Nephron progenitor cell (in vitro differentiated cells): ENCODE data around the gene TTYH1.
A peak's percentile ranks its signal among the peaks of the same experiment; 100 is the strongest.

ENCODE experiments used
- DNase-seq: peaks from one replicate; pipeline ENCODE4 v3.0.0; 2021
- H3K27ac Mint-ChIP-seq: 2 replicates; pipeline ENCODE4 v1.8.0; 2021; ENCODE audit warnings: mild to moderate bottlenecking, moderate library complexity, mixed read lengths
- H3K27me3 Mint-ChIP-seq: 2 replicates; pipeline ENCODE4 v1.8.0; 2021; ENCODE audit warnings: mild to moderate bottlenecking, low read depth, mixed read lengths; ENCODE audit not compliant: poor library complexity
- H3K36me3 Mint-ChIP-seq: 2 replicates; pipeline ENCODE4 v1.8.0; 2021; ENCODE audit warnings: low read depth, mixed read lengths
- H3K4me1 Mint-ChIP-seq: 2 replicates; pipeline ENCODE4 v1.8.0; 2021; ENCODE audit warnings: mixed read lengths
- H3K4me3 Mint-ChIP-seq: 2 replicates; pipeline ENCODE4 v1.8.0; 2021; ENCODE audit warnings: mild to moderate bottlenecking, moderate library complexity, mixed read lengths
- H3K9me3 Mint-ChIP-seq: 2 replicates; pipeline ENCODE4 v1.8.0; 2021; ENCODE audit warnings: mild to moderate bottlenecking, moderate library complexity, mixed read lengths
- TF ChIP-seq, protein P1 (sequence below): fragments of 200-600 bp; sonication (generic); IDR thresholded peaks from 2 replicates; pipeline ENCODE4 v1.5.0; 2021; ENCODE audit warnings: antibody characterized with exemption

TTYH1 gene

DNA sequence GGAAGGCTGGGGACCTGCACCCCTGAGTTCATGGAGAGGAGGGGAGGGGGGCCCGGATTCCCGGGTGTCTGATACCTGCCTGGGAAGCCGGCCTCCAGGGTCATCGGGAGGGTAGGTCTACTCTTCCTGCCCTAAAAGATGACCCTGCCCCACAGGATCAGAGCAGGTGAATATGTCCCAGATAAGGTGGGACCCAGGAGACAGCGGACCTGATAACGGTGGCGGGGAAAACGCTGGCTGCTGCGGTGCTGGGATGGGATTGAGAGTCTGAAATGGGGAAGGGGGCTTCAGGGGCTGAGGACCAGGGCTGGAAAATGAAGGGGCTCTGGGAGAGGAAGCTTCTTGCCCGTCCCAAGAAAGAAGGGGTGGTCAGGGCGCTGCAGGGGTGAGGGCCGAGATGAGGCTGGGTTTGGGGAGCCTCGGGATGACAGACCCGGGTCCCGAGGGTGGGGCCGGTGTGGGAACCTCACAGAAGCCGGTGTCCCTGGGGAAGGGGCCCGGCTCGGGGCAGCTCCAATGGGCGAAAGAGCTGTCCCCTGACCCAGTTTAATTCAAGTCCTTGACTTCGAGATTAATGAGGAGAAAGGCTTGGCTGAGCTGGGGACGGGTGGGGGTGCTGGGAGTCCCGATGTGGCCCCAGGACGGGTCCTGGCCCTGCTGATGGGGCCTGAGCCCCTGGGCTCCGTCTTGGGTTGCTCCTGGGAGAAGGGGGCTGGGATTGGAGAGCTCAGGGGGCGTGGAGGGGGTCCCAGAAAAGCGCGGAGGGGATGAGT is 823 bp downstream of the TTYH1 start:
- peaks cover 5% of the 10 kb centered on the region for H3K36me3 Mint-ChIP-seq
- no peak for DNase-seq
- peaks cover 18% of the 10 kb centered on the region for H3K9me3 Mint-ChIP-seq
- TF ChIP-seq, protein P1, sequence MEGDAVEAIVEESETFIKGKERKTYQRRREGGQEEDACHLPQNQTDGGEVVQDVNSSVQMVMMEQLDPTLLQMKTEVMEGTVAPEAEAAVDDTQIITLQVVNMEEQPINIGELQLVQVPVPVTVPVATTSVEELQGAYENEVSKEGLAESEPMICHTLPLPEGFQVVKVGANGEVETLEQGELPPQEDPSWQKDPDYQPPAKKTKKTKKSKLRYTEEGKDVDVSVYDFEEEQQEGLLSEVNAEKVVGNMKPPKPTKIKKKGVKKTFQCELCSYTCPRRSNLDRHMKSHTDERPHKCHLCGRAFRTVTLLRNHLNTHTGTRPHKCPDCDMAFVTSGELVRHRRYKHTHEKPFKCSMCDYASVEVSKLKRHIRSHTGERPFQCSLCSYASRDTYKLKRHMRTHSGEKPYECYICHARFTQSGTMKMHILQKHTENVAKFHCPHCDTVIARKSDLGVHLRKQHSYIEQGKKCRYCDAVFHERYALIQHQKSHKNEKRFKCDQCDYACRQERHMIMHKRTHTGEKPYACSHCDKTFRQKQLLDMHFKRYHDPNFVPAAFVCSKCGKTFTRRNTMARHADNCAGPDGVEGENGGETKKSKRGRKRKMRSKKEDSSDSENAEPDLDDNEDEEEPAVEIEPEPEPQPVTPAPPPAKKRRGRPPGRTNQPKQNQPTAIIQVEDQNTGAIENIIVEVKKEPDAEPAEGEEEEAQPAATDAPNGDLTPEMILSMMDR = no peak
- peak overlapping the region; percentile 16 for H3K27ac Mint-ChIP-seq
- H3K27me3 Mint-ChIP-seq = peaks cover 78% of the 10 kb centered on the region
- H3K4me3 Mint-ChIP-seq = peak overlapping the region; percentile 44
- H3K4me1 Mint-ChIP-seq = peaks cover 26% of the 10 kb centered on the region

DNA sequence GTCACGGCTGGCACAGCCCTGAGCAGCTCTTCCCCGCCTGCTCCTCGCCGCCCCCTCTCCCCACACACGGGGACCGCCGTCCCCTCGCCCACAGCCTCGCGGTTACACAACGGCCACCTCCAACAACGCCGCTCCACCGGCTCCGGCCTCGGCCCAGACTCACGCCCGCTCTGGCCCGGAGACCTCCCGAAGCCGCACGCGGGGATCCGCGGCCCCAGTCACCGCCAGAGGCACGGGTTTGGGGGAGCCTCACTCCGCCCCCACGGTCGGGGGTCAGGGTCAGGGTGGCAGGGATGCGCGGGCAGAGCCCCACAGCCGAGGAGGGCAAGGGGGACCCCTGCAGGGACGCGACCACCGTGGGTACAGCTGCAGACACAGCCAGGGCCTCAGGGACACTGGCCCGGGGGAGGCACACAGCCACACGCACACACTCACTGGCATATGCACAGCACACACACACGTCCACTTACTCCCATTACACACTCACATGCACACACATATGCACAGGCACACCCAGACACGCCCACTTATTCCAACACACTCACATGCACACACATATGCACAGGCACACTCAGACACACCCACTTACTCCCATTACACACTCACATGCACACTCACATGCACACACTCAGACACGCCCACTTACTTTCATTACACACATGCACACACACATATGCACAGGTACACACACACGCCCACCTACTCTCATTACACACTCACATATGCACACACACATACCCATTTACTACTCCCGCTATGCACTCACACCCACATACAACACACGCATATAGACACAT is 1.6 kb downstream of the TTYH1 start:
- H3K9me3 Mint-ChIP-seq = peaks cover 13% of the 10 kb centered on the region

DNA sequence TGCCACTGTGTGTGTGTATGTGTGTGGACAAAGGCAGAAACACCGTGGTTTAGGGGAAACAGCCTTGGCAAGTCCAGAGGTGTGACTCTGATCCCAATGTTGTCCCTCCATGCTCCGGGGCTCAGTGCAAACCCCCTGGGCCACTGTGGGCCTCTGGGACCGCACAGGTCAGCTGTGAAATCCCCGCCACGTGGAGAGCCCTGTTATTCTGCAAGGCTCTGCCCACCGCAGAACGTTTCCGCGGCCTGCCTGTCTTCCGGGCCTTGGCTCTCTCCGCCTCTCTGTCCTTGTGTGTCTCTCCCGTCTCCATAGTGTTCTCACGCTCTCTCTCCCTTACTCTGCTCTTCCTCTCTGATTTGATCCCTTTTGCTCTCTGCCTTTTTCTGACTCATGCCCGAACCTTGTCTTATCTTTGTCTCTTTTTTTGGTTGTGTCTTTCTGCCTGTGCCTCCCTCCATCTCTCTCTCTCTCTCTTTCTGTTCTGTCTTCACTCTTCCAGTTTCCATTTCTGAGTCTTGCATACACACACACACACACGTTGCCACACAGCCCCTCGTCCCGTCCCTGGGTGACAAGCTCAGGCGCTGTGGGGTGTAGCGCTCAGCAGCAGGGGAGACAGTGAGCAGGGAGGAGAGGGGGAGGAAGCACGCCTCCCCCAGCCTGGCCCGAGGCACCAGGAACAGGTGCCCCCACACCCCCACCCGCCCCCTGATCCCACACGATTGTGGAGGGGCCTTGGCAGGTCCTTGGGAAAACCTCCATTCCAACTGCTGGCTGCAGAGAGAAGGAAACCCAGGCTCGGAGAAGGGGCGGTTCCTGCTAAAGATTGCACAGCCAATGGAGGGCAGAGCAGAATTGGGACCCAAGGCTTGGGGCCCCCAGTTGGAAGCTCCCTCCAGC is 3.0 kb downstream of the TTYH1 start:
- TF ChIP-seq, protein P1 = no peak
- peaks cover 10% of the 10 kb centered on the region for H3K9me3 Mint-ChIP-seq
- H3K27ac Mint-ChIP-seq = no peak overlapping the region
- peak overlapping the region; percentile 16 for H3K4me3 Mint-ChIP-seq
- H3K36me3 Mint-ChIP-seq = peaks cover 5% of the 10 kb centered on the region
- H3K27me3 Mint-ChIP-seq = peaks cover 73% of the 10 kb centered on the region
- no peak for DNase-seq
- peaks cover 30% of the 10 kb centered on the region for H3K4me1 Mint-ChIP-seq

More for the DNA sequence above, 1.6 kb downstream of the TTYH1 start:
- Mint-ChIP-seq H3K4me3 (peak overlapping the region; percentile 59), H3K4me1 (peaks cover 30% of the 10 kb centered on the region), H3K27me3 (peaks cover 78% of the 10 kb centered on the region), H3K27ac (no peak overlapping the region), H3K36me3 (peaks cover 5% of the 10 kb centered on the region)
- TF ChIP-seq, protein P1 = no peak
- DNase-seq = no peak

DNA sequence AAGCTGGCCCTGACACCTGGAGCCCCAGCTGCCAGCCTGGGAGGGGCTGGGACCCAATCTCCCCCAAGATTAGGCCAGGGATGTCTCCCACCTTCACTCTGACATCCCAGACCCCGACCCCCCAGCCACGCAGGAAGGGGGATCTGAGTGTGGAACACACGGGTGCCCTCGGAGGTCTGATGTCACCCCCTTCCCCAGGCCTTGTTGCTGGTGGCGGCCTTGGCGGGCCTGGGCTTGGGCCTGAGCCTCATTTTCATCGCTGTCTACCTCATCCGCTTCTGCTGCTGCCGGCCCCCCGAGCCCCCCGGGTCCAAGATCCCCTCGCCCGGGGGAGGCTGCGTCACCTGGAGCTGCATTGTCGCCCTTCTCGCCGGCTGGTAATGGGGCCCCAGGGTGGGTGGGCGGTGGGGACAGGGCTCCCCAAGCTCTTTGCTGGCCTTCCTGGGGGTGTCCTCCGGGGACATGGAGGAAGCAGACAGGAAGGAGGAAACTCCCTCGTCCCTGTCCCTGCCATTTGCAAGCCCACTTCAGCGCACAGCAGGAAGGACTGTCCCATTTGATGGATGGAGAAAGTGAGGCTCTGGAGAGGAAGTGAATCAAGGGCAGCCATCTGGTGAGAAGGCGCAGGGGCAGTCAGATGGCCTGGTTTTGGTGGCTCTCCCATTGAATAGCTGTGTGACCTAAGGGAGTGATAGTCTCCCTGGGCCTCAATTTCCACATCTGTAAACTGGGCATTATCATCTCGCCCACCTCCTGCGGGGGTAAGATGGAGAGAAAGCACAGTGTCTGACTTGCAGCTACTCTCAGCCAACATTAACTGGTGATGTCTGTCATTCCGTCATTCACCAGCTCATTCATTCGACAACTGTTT is 3.9 kb downstream of the TTYH1 start:
- Mint-ChIP-seq H3K4me1 (peaks cover 30% of the 10 kb centered on the region), H3K4me3 (peak overlapping the region; percentile 25), H3K9me3 (peaks cover 2% of the 10 kb centered on the region)

More for the DNA sequence above, 3.9 kb downstream of the TTYH1 start:
- H3K27me3 Mint-ChIP-seq = peaks cover 68% of the 10 kb centered on the region
- TF ChIP-seq, protein P1 = no peak
- peaks cover 2% of the 10 kb centered on the region for H3K36me3 Mint-ChIP-seq
- H3K27ac Mint-ChIP-seq = no peak overlapping the region
- DNase-seq = no peak
